Fibroblast of the aortic adventitia (primary cell): Measurements from ENCODE around the gene BCAS3. TPM values are rescaled to one million over a fixed set of nuclear protein-coding genes. Genes with fewer than 3 reads are reported as not detected.

ENCODE experiments used
- DNase-seq: peaks from one replicate; pipeline ENCODE4 v3.0.0-alpha.2; 2010; ENCODE audit warnings: low read depth
- H3K4me3 ChIP-seq: 2 replicates; pipeline ENCODE4 v1.5.1; 2011; ENCODE audit warnings: low read depth, mild to moderate bottlenecking, control low read depth, low read length, moderate library complexity
- CTCF ChIP-seq: IDR thresholded peaks from 2 replicates; pipeline ENCODE4 v1.5.1; 2011; ENCODE audit warnings: mild to moderate bottlenecking, low read length, control low read depth, inconsistent platforms; ENCODE audit not compliant: insufficient read depth
- total RNA-seq: library from RNA; depleted of rRNA; stranded (reverse); fragments of >200 nt; gene quantifications from 2 replicates; pipeline ENCODE4 v1.2.3, GENCODE V29; 2012; ENCODE audit warnings: low replicate concordance

BCAS3 gene
- total RNA-seq, 1 donor = 29.6 TPM

GRCh38 chr17:61161615-61162134 lies 484.0 kb downstream of the BCAS3 start:
- H3K4me3 ChIP-seq = no peak overlapping the region
- no peak for DNase-seq

GRCh38 chr17:61164517-61164916 lies 486.9 kb downstream of the BCAS3 start:
- no peak overlapping the region for H3K4me3 ChIP-seq
- DNase-seq = no peak
- no peak for TF ChIP-seq CTCF

More at GRCh38 chr17:61161615-61162134, 484.0 kb downstream of the BCAS3 start:
- TF ChIP-seq CTCF = no peak

GRCh38 chr17:61167075-61167474 lies 489.4 kb downstream of the BCAS3 start:
- TF ChIP-seq CTCF = no peak
- DNase-seq = no peak
- no peak overlapping the region for H3K4me3 ChIP-seq

- H3K4me3 ChIP-seq = no peak overlapping the region
- TF ChIP-seq CTCF = no peak
- no peak for DNase-seq
Observed at GRCh38 chr17:61168506-61168905, 490.9 kb downstream of the BCAS3 start.

- TF ChIP-seq CTCF = no peak
- H3K4me3 ChIP-seq = no peak overlapping the region
- DNase-seq = no peak
Observed at GRCh38 chr17:61174310-61174709, 496.7 kb downstream of the BCAS3 start.

GRCh38 chr17:61175298-61176142 lies 497.9 kb downstream of the BCAS3 start:
- no peak for DNase-seq
- no peak for TF ChIP-seq CTCF
- H3K4me3 ChIP-seq = no peak overlapping the region
